Measurements from ENCODE around the gene ALDH1L1.

Gene ALDH1L1

GRCh38 chr3:126121074-126121473, 59.3 kb downstream of the ALDH1L1 start:
- DNase-seq (ENCODE audit: low read depth in 4 of 4, low spot score in 1 of 4), result no peak

- DNase-seq (ENCODE audit: low read depth in 4 of 4, low spot score in 1 of 4), result no peak
Observed at GRCh38 chr3:126119976-126120375, 60.4 kb downstream of the ALDH1L1 start.

- no peak for DNase-seq (ENCODE audit: low read depth in 4 of 4, low spot score in 1 of 4)
Observed at GRCh38 chr3:126119008-126119675, 61.2 kb downstream of the ALDH1L1 start.

- DNase-seq (ENCODE audit: low read depth in 4 of 4, low spot score in 1 of 4), result no peak
Observed at GRCh38 chr3:126118591-126118990, 61.8 kb downstream of the ALDH1L1 start.

- no peak for DNase-seq (ENCODE audit: low read depth in 4 of 4, low spot score in 1 of 4)
Observed at GRCh38 chr3:126117786-126118185, 62.6 kb downstream of the ALDH1L1 start.

- no peak for DNase-seq (ENCODE audit: low read depth in 4 of 4, low spot score in 1 of 4)
Observed at GRCh38 chr3:126117212-126117611, 63.2 kb downstream of the ALDH1L1 start.

GRCh38 chr3:126116526-126116925, 63.9 kb downstream of the ALDH1L1 start:
- no peak for DNase-seq (ENCODE audit: low read depth in 4 of 4, low spot score in 1 of 4)

GRCh38 chr3:126114443-126115386, 65.7 kb downstream of the ALDH1L1 start:
- DNase-seq (ENCODE audit: low read depth in 4 of 4, low spot score in 1 of 4), result no peak

- no peak for DNase-seq (ENCODE audit: low read depth in 4 of 4, low spot score in 1 of 4)
Observed at GRCh38 chr3:126113733-126114442, 66.5 kb downstream of the ALDH1L1 start.

GRCh38 chr3:126113238-126113555, 67.2 kb downstream of the ALDH1L1 start:
- DNase-seq (ENCODE audit: low read depth in 4 of 4, low spot score in 1 of 4), result no peak

- DNase-seq (ENCODE audit: low read depth in 4 of 4, low spot score in 1 of 4), result no peak
Observed at GRCh38 chr3:126112531-126113237, 67.7 kb downstream of the ALDH1L1 start.

- no peak for DNase-seq (ENCODE audit: low read depth in 4 of 4, low spot score in 1 of 4)
Observed at GRCh38 chr3:126111566-126112475, 68.6 kb downstream of the ALDH1L1 start.

GRCh38 chr3:126111126-126111551, 69.2 kb downstream of the ALDH1L1 start:
- no peak for DNase-seq (ENCODE audit: low read depth in 4 of 4, low spot score in 1 of 4)

- DNase-seq (ENCODE audit: low read depth in 4 of 4, low spot score in 1 of 4), result no peak
Observed at GRCh38 chr3:126110431-126111125, 69.8 kb downstream of the ALDH1L1 start.

GRCh38 chr3:126109880-126110235, 70.5 kb downstream of the ALDH1L1 start:
- DNase-seq (ENCODE audit: low read depth in 4 of 4, low spot score in 1 of 4), result no peak

- DNase-seq (ENCODE audit: low read depth in 4 of 4, low spot score in 1 of 4), result no peak
Observed at GRCh38 chr3:126109146-126109879, 71.1 kb downstream of the ALDH1L1 start.

- DNase-seq (ENCODE audit: low read depth in 4 of 4, low spot score in 1 of 4), result no peak
Observed at GRCh38 chr3:126108676-126109050, 71.7 kb downstream of the ALDH1L1 start.

GRCh38 chr3:126107957-126108675, 72.3 kb downstream of the ALDH1L1 start:
- DNase-seq (ENCODE audit: low read depth in 4 of 4, low spot score in 1 of 4), result no peak
